HG03066 (cell line): ENCODE results near the gene TRAF4.
"Not testable (repeated sequence)": the region's sequence is repeated elsewhere in the genome, so short reads cannot be mapped to it uniquely, and the experiment has no call there.

Experiments
- ATAC-seq: cut with Tn5 transposase; IDR thresholded peaks from one replicate; pipeline ENCODE4 v1.9.1; 2021; ENCODE audit warnings: low read depth; ENCODE audit not compliant: unreplicated experiment

The TRAF4 gene

GRCh38 chr17:28765038-28765437 lies 21.2 kb downstream of the TRAF4 start:
- no peak for ATAC-seq

- no peak for ATAC-seq
Measured at GRCh38 chr17:28773736-28774135, 29.9 kb downstream of the TRAF4 start.

DNA sequence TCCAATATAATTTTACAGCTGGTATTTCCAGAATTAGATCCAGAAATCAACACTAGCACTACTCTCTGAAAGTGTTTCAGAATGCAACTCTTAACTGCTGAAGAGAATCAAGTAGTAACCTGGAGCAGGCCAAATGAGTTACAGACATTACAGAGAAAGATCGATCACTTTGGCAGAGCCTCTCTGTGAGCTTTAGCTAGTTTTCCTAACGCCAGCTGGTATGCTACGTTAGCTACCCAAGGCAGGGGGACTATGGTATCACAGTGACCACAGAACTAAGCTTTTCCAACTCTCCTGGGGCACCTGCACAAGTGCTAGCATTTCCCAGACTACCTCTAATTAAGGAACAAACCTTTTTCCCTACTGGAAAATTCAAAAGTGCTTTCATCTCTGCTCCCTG lies 30.4 kb downstream of the TRAF4 start:
- ATAC-seq = no peak

GRCh38 chr17:28777178-28777577 lies 33.4 kb downstream of the TRAF4 start:
- no peak for ATAC-seq

GRCh38 chr17:28779601-28780000 lies 35.8 kb downstream of the TRAF4 start:
- ATAC-seq = not testable (repeated sequence)

GRCh38 chr17:28783161-28783560 lies 39.4 kb downstream of the TRAF4 start:
- ATAC-seq = no peak

- ATAC-seq = no peak
Measured at GRCh38 chr17:28788100-28788499, 44.3 kb downstream of the TRAF4 start.

DNA sequence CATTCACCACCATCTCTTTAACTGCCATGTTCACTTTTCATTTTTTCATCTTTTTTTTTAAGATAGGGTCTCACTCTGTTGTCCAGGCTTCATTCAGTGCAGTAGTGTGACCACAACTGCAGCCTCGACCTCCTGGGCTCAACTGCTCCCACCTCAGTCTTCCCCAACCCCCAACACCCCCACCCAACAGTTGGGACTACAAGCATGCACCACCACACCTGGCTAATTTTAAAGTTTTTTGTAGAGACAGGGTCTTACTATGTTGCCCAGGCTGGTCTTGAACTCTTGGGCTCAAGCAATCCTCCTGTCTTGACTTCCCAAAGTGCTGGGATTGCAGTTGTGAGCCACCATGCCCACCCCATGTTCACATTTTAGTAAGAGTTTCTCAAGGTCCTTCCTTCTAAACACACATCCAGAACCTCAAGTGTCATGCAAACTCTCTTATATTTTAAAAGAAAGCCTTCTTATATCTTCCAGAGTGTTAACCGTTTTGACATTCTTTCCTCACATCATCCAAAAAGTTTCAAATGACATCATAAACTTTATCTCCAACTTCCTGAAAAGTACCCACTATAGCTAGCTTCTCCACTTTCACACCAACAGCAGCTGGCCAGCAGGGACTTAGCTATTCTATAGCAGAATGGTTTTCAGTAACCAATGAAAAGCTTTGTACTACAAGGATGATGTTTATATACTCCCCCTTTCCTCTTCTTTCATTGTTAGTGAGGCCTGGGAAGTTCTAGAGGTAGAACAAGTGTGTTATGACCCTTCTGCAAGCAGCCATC lies 49.3 kb downstream of the TRAF4 start:
- ATAC-seq = no peak

- ATAC-seq = not testable (repeated sequence)
Measured at GRCh38 chr17:28794846-28795441, 51.1 kb downstream of the TRAF4 start.

DNA sequence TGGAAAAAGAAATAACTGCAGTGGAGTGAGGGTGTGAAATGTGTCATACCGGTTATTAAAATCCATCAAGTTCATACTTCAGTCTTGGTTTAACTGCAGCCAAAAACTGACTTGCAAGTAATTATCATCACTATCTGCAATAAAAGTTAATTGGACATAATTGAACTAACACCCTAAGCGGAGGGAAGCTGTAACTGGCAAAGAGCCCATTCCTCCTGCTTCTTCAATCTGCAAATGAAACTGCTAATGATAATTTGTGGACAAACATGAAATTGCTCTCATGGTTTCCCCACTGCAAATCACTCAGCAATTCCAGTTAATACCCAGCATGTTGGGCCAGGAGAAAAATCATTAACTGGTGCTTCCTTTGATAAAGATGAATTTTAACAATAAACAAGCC lies 52.3 kb downstream of the TRAF4 start:
- ATAC-seq = no peak
